HCT116 (cell line): ENCODE results near the gene ARIH2. TPM values are rescaled to one million over a fixed set of nuclear protein-coding genes. Genes with fewer than 3 reads are reported as not detected.

Experiments used
- ATAC-seq: fragments of 200-7000 bp; cut with Tn5 transposase; 2 replicates; pipeline ENCODE4 v1.9.1; 2020; ENCODE audit warnings: mild to moderate bottlenecking, moderate library complexity
- BruUV-seq: library from RNA; stranded (reverse); fragments of 400-500 nt; replicated peaks from 2 replicates; lab custom pipeline; 2021; lab: Mats Ljungman, UMichigan
- CTCF ChIA-PET: fragments of 300-600 bp; sonication (Branson Sonifier 250); formaldehyde crosslinking; loops from one replicate; lab custom pipeline; 2021; ENCODE audit warnings: antibody characterized with exemption; lab: Charles Lee
- POLR2A ChIA-PET: fragments of 300-600, 350-600 bp; sonication (Branson Sonifier 250); formaldehyde crosslinking; loops from one replicate; lab custom pipeline; 2021; ENCODE audit warnings: antibody characterized with exemption; lab: Charles Lee
- RAD21 ChIA-PET, 2 experiments: fragments of 300-600 bp; sonication (Branson Sonifier 250); formaldehyde crosslinking; loops; one replicate each; lab custom pipeline; 2023; ENCODE audit warnings: low total read pairs in 2 of 2; ENCODE audit not compliant: uncharacterized antibody in 2 of 2, unreplicated experiment in 2 of 2, low non-redundant PET in 1 of 2; lab: Charles Lee
- DNase-seq: peaks from one replicate; pipeline ENCODE4 v3.0.0-alpha.2; 2010; ENCODE audit warnings: low read depth, low spot score
- H2AFZ ChIP-seq: fragments of 200-600 bp; shearing (Covaris generic), sonication (generic); 2 replicates; pipeline ENCODE4 v1.6.1; 2017; ENCODE audit warnings: low read depth, mixed run types, mixed read lengths, antibody characterized with exemption, low read length; ENCODE audit not compliant: poor library complexity, severe bottlenecking
- H3K27ac ChIP-seq: 2 replicates; pipeline ENCODE4 v1.5.1; 2012; ENCODE audit warnings: low read depth, low read length
- H3K27me3 ChIP-seq: fragments of 200-600 bp; sonication (generic); 2 replicates; pipeline ENCODE4 v1.6.1; 2016; ENCODE audit warnings: mixed run types, low read length, mixed read lengths; ENCODE audit not compliant: insufficient read depth
- H3K36me3 ChIP-seq, 2 experiments: fragments of 200-500 bp in 1 of 2; fragments of 200-600 bp in 1 of 2; sonication (Bioruptor generic) in 1 of 2; sonication (generic) in 1 of 2; 2 replicates each; pipeline versions ENCODE4 v1.5.1 to v1.6.1; 2014 to 2016; ENCODE audit warnings: low read length in 2 of 2, inconsistent platforms in 1 of 2, mixed read lengths in 1 of 2, mixed run types in 1 of 2; ENCODE audit not compliant: insufficient read depth in 2 of 2, control insufficient read depth in 1 of 2
- H3K4me1 ChIP-seq, 2 experiments: fragments of 200-600 bp in 1 of 2; sonication (generic) in 1 of 2; 2 replicates each; pipeline versions ENCODE4 v1.5.1 to v1.6.1; 2012 to 2017; ENCODE audit warnings: low read length in 2 of 2, inconsistent platforms in 1 of 2, mild to moderate bottlenecking in 1 of 2, mixed read lengths in 1 of 2, mixed run types in 1 of 2, moderate library complexity in 1 of 2; ENCODE audit not compliant: insufficient read depth in 2 of 2, control insufficient read depth in 1 of 2
- H3K4me2 ChIP-seq: fragments of 200-600 bp; sonication (generic); 2 replicates; pipeline ENCODE4 v1.6.1; 2017; ENCODE audit warnings: mixed run types, low read length, mixed read lengths
- H3K4me3 ChIP-seq, 2 experiments: fragments of 200-600 bp in 1 of 2; sonication (generic) in 1 of 2; replicated peaks in 1 of 2; 2 replicates each; pipeline ENCODE4 v1.5.1; 2011 to 2016; ENCODE audit warnings: low read length in 2 of 2, control low read depth in 1 of 2, low read depth in 1 of 2, mild to moderate bottlenecking in 1 of 2, mixed read lengths in 1 of 2, mixed run types in 1 of 2
- H3K79me2 ChIP-seq: fragments of 200-600 bp; sonication (generic); 2 replicates; pipeline ENCODE4 v1.6.1; 2017; ENCODE audit warnings: mild to moderate bottlenecking, mixed run types, low read length, moderate library complexity, mixed read lengths; ENCODE audit not compliant: insufficient read depth
- H3K9ac ChIP-seq: fragments of 200-600 bp; sonication (generic); 2 replicates; pipeline ENCODE4 v1.6.1; 2016; ENCODE audit warnings: low read length, mixed read lengths
- H3K9me2 ChIP-seq: fragments of 200-600 bp; sonication (generic), shearing (Covaris generic); 2 replicates; pipeline ENCODE4 v1.6.1; 2017; ENCODE audit warnings: mixed run types, mild to moderate bottlenecking, moderate library complexity; ENCODE audit not compliant: insufficient read depth
- H3K9me3 ChIP-seq, 2 experiments: fragments of 200-500 bp in 1 of 2; fragments of 200-600 bp in 1 of 2; sonication (Bioruptor generic) in 1 of 2; sonication (generic) in 1 of 2; 2 replicates each; pipeline ENCODE4 v1.6.1; 2014 to 2017; ENCODE audit warnings: low read length in 2 of 2, mixed read lengths in 2 of 2, inconsistent platforms in 1 of 2, low read depth in 1 of 2, mild to moderate bottlenecking in 1 of 2, mixed run types in 1 of 2, moderate library complexity in 1 of 2; ENCODE audit not compliant: control insufficient read depth in 1 of 2, insufficient read depth in 1 of 2
- H4K20me1 ChIP-seq: fragments of 200-600 bp; sonication (generic), shearing (Covaris generic); 2 replicates; pipeline ENCODE4 v1.6.1; 2017; ENCODE audit warnings: mixed run types, mild to moderate bottlenecking, moderate library complexity; ENCODE audit not compliant: insufficient read depth
- ATF3 ChIP-seq: IDR thresholded peaks from 2 replicates; pipeline ENCODE4 v1.6.1; 2012
- CEBPB ChIP-seq: IDR thresholded peaks from 2 replicates; pipeline ENCODE4 v1.6.1; 2012; ENCODE audit warnings: low read depth
- ELF1 ChIP-seq: IDR thresholded peaks from 2 replicates; pipeline ENCODE4 v1.6.1; 2012; ENCODE audit warnings: low read depth, borderline replicate concordance
- EZH2 ChIP-seq: fragments of 200-600 bp; sonication (generic); IDR thresholded peaks from 2 replicates; pipeline ENCODE4 v1.6.1; 2017; ENCODE audit warnings: antibody characterized with exemption, mixed run types
- EZH2phosphoT487 ChIP-seq: fragments of 200-600 bp; IDR thresholded peaks from 2 replicates; pipeline ENCODE4 v1.6.1; 2018; ENCODE audit warnings: antibody characterized with exemption, borderline replicate concordance
- FOSL1 ChIP-seq: IDR thresholded peaks from 2 replicates; pipeline ENCODE4 v1.6.1; 2012; ENCODE audit warnings: low read depth
- JUND ChIP-seq: IDR thresholded peaks from 2 replicates; pipeline ENCODE4 v1.6.1; 2012
- MAX ChIP-seq: IDR thresholded peaks from 2 replicates; pipeline ENCODE4 v1.6.1; 2012
- POLR2A ChIP-seq: IDR thresholded peaks from 2 replicates; pipeline ENCODE4 v1.7.0; 2011; ENCODE audit warnings: borderline replicate concordance; ENCODE audit not compliant: insufficient read depth, insufficient read length; ENCODE audit errors: extremely low read depth
- RAD21 ChIP-seq: IDR thresholded peaks from 2 replicates; pipeline ENCODE4 v1.6.1; 2012; ENCODE audit warnings: low read depth, mild to moderate bottlenecking
- REST ChIP-seq: IDR thresholded peaks from 2 replicates; pipeline ENCODE4 v1.6.1; 2012; ENCODE audit warnings: low read depth
- SIN3A ChIP-seq: IDR thresholded peaks from 2 replicates; pipeline ENCODE4 v1.6.1; 2012; ENCODE audit warnings: low read depth
- SP1 ChIP-seq: IDR thresholded peaks from 2 replicates; pipeline ENCODE4 v1.6.1; 2012; ENCODE audit warnings: low read depth
- SRF ChIP-seq: IDR thresholded peaks from 2 replicates; pipeline ENCODE4 v1.6.1; 2012; ENCODE audit warnings: low read depth
- TCF7L2 ChIP-seq: IDR thresholded peaks from 2 replicates; pipeline ENCODE4 v1.7.0; 2011; ENCODE audit warnings: borderline replicate concordance, inconsistent platforms; ENCODE audit not compliant: insufficient read depth, insufficient read length; ENCODE audit errors: extremely low read depth
- YY1 ChIP-seq: IDR thresholded peaks from 2 replicates; pipeline ENCODE4 v1.6.1; 2011; ENCODE audit warnings: low read length, low read depth, moderate library complexity, mild to moderate bottlenecking; ENCODE audit not compliant: insufficient replicate concordance; ENCODE audit errors: extremely low read depth
- ZBTB33 ChIP-seq: IDR thresholded peaks from 2 replicates; pipeline ENCODE4 v1.6.1; 2011; ENCODE audit warnings: mild to moderate bottlenecking, low read length, moderate library complexity; ENCODE audit not compliant: insufficient replicate concordance; ENCODE audit errors: extremely low read depth
- ZFX ChIP-seq: fragments of 450-650 bp; IDR thresholded peaks from 2 replicates; pipeline ENCODE4 v1.6.1; 2017
- intact Hi-C: fragments of 100-400 bp; cut with micrococcal nuclease; formaldehyde crosslinking; loops from 2 replicates; pipeline ENCODE4 v1.10.0; 2022
- total RNA-seq: library from RNA; stranded (reverse); gene quantifications from one replicate; pipeline ENCODE4 v1.2.1, GENCODE V29; 2021; ENCODE audit not compliant: unreplicated experiment

ARIH2 gene
- total RNA-seq, 1 experiment from 2014 or later = 105 TPM

- Histone ChIP-seq H3K79me2 (0 out of 2 replicates have a peak, but pooled peaks cover 4% of the 10 kb centered on the region), H3K27me3 (no peaks in the 10 kb centered on the region), H3K9me3 (no peaks in the 10 kb centered on the region), H4K20me1 (no peaks in the 10 kb centered on the region), H3K27ac (no peak overlapping the region), H2AFZ (no peak overlapping the region), H3K36me3 (peaks cover 43 to 66% of the 10 kb centered on the region in 2 experiments), H3K4me2 (no peak overlapping the region), H3K9me2 (no peaks in the 10 kb centered on the region)
- no TSS peak for BruUV-seq
- no peak for ATAC-seq
- intact Hi-C loops = no loop called here
- POLR2A ChIA-PET = no interaction called here
- no peak for TF ChIP-seq POLR2A
- no peak for TF ChIP-seq REST
- TF ChIP-seq SP1 = no peak
- no peak for TF ChIP-seq EZH2phosphoT487
- TF ChIP-seq YY1 = no peak
- TF ChIP-seq RAD21 = no peak
- no peak for TF ChIP-seq JUND
- TF ChIP-seq MAX = no peak
- TF ChIP-seq ATF3 = no peak
- TF ChIP-seq EZH2 = no peak
- TF ChIP-seq SRF = no peak
- TF ChIP-seq CEBPB = no peak
- TF ChIP-seq SIN3A = no peak
- TF ChIP-seq ELF1 = no peak
- TF ChIP-seq FOSL1 = no peak
- TF ChIP-seq TCF7L2 = no peak
- no peak for TF ChIP-seq ZFX
- no peak for TF ChIP-seq ZBTB33
- TF ChIP-seq, all 23 proteins: peak for 0
- Histone ChIP-seq H3K4me1 (no peaks in the 10 kb centered on the region), H3K4me3 (no peak overlapping the region), H3K9ac (no peak overlapping the region)
- CTCF ChIA-PET = no interaction called here
- RAD21 ChIA-PET = no interaction called here
- no peak for DNase-seq
These were observed 60.8 kb downstream of the ARIH2 start for GRCh38 chr3:48979451-48979850.
